SK-N-SH (cell line): ENCODE data around the gene FAM107B. TPM values are rescaled to one million over a fixed set of nuclear protein-coding genes. Genes with fewer than 3 reads are reported as not detected.

ENCODE experiments used
- CTCF ChIA-PET: fragments of 300-600, 350-600 bp; formaldehyde crosslinking; extraction: SDS; loops from one replicate; lab custom pipeline; 2021; lab: Yijun Ruan, JAX
- POLR2A ChIA-PET: fragments of 350-600 bp; sonication (Branson Sonifier 250); formaldehyde crosslinking; extraction: SDS; loops from one replicate; lab custom pipeline; 2020; ENCODE audit warnings: antibody characterized with exemption, inconsistent platforms; lab: Yijun Ruan, JAX
- DNase-seq: peaks from one replicate; pipeline ENCODE4 v3.0.0; 2012
- H2AFZ ChIP-seq: fragments of 200-600 bp; sonication (generic); 2 replicates; pipeline ENCODE4 v1.8.1; 2016; ENCODE audit warnings: antibody characterized with exemption, mild to moderate bottlenecking, low read depth
- H3F3A ChIP-seq: fragments of 200-600 bp; sonication (generic); replicated peaks from 2 replicates; pipeline ENCODE3; 2016; ENCODE audit warnings: antibody characterized with exemption, mild to moderate bottlenecking; ENCODE audit not compliant: insufficient read depth
- H3K27ac ChIP-seq, 2 experiments: fragments of 200-500 bp in 1 of 2; fragments of 200-600 bp in 1 of 2; sonication (Bioruptor generic) in 1 of 2; sonication (generic), shearing (Covaris generic) in 1 of 2; 2 replicates each; pipeline versions ENCODE4 v1.5.1 to v1.6.1; 2014 to 2016; ENCODE audit warnings: low read depth in 2 of 2, inconsistent platforms in 1 of 2, low read length in 1 of 2, mild to moderate bottlenecking in 1 of 2, mixed read lengths in 1 of 2
- H3K27me3 ChIP-seq: fragments of 200-600 bp; sonication (generic), shearing (Covaris generic); 2 replicates; pipeline ENCODE4 v1.6.1; 2016; ENCODE audit warnings: mixed run types; ENCODE audit not compliant: insufficient read depth
- H3K36me3 ChIP-seq, 2 experiments: fragments of 200-500 bp in 1 of 2; fragments of 200-600 bp in 1 of 2; sonication (Bioruptor generic) in 1 of 2; sonication (generic) in 1 of 2; replicated peaks in 1 of 2; 2 replicates each; pipeline versions ENCODE3 to v1.5.1; 2014 to 2016; ENCODE audit warnings: low read length in 1 of 2, mild to moderate bottlenecking in 1 of 2; ENCODE audit not compliant: insufficient read depth in 2 of 2, control insufficient read depth in 1 of 2
- H3K4me1 ChIP-seq, 2 experiments: fragments of 200-500 bp in 1 of 2; fragments of 200-600 bp in 1 of 2; sonication (Bioruptor generic) in 1 of 2; sonication (generic), shearing (Covaris generic) in 1 of 2; 2 replicates each; pipeline versions ENCODE4 v1.5.1 to v1.6.1; 2014 to 2016; ENCODE audit warnings: low read depth in 1 of 2, low read length in 1 of 2, mixed run types in 1 of 2; ENCODE audit not compliant: insufficient read depth in 2 of 2, control insufficient read depth in 1 of 2
- H3K4me2 ChIP-seq: fragments of 200-600 bp; sonication (generic), shearing (Covaris generic); 2 replicates; pipeline ENCODE4 v1.6.1; 2017; ENCODE audit warnings: mixed run types
- H3K4me3 ChIP-seq, 2 experiments: fragments of 200-500 bp in 1 of 2; fragments of 200-600 bp in 1 of 2; sonication (Bioruptor generic) in 1 of 2; sonication (generic), shearing (Covaris generic) in 1 of 2; 2 replicates each; pipeline versions ENCODE4 v1.5.1 to v1.8.1; 2014 to 2016; ENCODE audit warnings: low read depth in 2 of 2, inconsistent platforms in 1 of 2, low read length in 1 of 2, mild to moderate bottlenecking in 1 of 2, mixed read lengths in 1 of 2, moderate library complexity in 1 of 2
- H3K79me2 ChIP-seq: fragments of 200-600 bp; sonication (generic); 2 replicates; pipeline ENCODE4 v1.8.1; 2017; ENCODE audit warnings: mild to moderate bottlenecking; ENCODE audit not compliant: insufficient read depth
- H3K9ac ChIP-seq: fragments of 200-600 bp; sonication (generic); 2 replicates; pipeline ENCODE4 v1.6.1; 2017; ENCODE audit warnings: mixed run types
- H3K9me2 ChIP-seq: fragments of 200-600 bp; sonication (generic); 2 replicates; pipeline ENCODE4 v1.6.1; 2017; ENCODE audit warnings: mixed run types
- H3K9me3 ChIP-seq: fragments of 200-600 bp; sonication (generic); 2 replicates; pipeline ENCODE4 v1.6.1; 2017; ENCODE audit warnings: mixed run types, mild to moderate bottlenecking, moderate library complexity
- H4K20me1 ChIP-seq: fragments of 200-600 bp; sonication (generic); 2 replicates; pipeline ENCODE4 v1.6.1; 2017; ENCODE audit warnings: mild to moderate bottlenecking, mixed run types; ENCODE audit not compliant: insufficient read depth
- CHD2 ChIP-seq: fragments of 150-350 bp; IDR thresholded peaks from 2 replicates; pipeline ENCODE4 v1.6.1; 2018; ENCODE audit warnings: low read length; ENCODE audit not compliant: partially characterized antibody
- ELF1 ChIP-seq: IDR thresholded peaks from 2 replicates; pipeline ENCODE4 v1.4.0; 2012
- EZH2phosphoT487 ChIP-seq: fragments of 200-600 bp; sonication (generic); IDR thresholded peaks from 2 replicates; pipeline ENCODE4 v1.6.1; 2017; ENCODE audit warnings: low read depth, mixed run types, mild to moderate bottlenecking, antibody characterized with exemption, moderate library complexity, borderline replicate concordance
- FOSL2 ChIP-seq: IDR thresholded peaks from 2 replicates; pipeline ENCODE4 v1.4.0; 2012; ENCODE audit warnings: low read depth, mild to moderate bottlenecking, moderate library complexity, borderline replicate concordance
- FOXM1 ChIP-seq: IDR thresholded peaks from 2 replicates; pipeline ENCODE4 v1.4.0; 2012; ENCODE audit warnings: low read depth, mild to moderate bottlenecking
- GATA2 ChIP-seq: sonication (generic); formaldehyde crosslinking; IDR thresholded peaks from 2 replicates; pipeline ENCODE4 v1.5.0; 2020; ENCODE audit warnings: mild to moderate bottlenecking, missing genetic modification reagents
- JUND ChIP-seq: IDR thresholded peaks from 2 replicates; pipeline ENCODE4 v1.4.0; 2012
- MEF2A ChIP-seq: IDR thresholded peaks from 2 replicates; pipeline ENCODE4 v1.4.0; 2012; ENCODE audit warnings: low read depth, borderline replicate concordance
- NFIC ChIP-seq: IDR thresholded peaks from 2 replicates; pipeline ENCODE4 v1.4.0; 2012; ENCODE audit warnings: borderline replicate concordance
- NRF1 ChIP-seq: IDR thresholded peaks from 2 replicates; pipeline ENCODE4 v1.6.1; 2012; ENCODE audit warnings: low read depth, mild to moderate bottlenecking, low read length
- SMC3 ChIP-seq: IDR thresholded peaks from 2 replicates; pipeline ENCODE4 v1.6.1; 2012; ENCODE audit warnings: low read depth, low read length, improper control_type of control experiment
- TAF1 ChIP-seq: IDR thresholded peaks from 2 replicates; pipeline ENCODE4 v1.6.1; 2012; ENCODE audit warnings: low read depth, mild to moderate bottlenecking, low read length, moderate library complexity, borderline replicate concordance
- TCF12 ChIP-seq: IDR thresholded peaks from 2 replicates; pipeline ENCODE4 v1.4.0; 2012
- USF1 ChIP-seq: IDR thresholded peaks from 2 replicates; pipeline ENCODE4 v1.4.0; 2012; ENCODE audit warnings: low read depth, borderline replicate concordance
- USF2 ChIP-seq: fragments of 150-350 bp; IDR thresholded peaks from 2 replicates; pipeline ENCODE4 v1.6.1; 2017; ENCODE audit warnings: antibody characterized with exemption, low read length, low read depth, borderline replicate concordance
- WGBS: methylation state at CpG from one replicate; pipeline ENCODE4 v1.1.6; 2017; ENCODE audit warnings: low lambda C conversion rate; 5-methylcytosine and 5-hydroxymethylcytosine counted together
- polyA plus RNA-seq, 3 experiments: library from polyadenylated mRNA; depleted of rRNA; stranded (reverse); fragments of >200 nt; gene quantifications; 2 replicates each; pipeline ENCODE4 v1.2.3, GENCODE V29; 2012
- TF ChIP-seq, protein P1 (sequence below): IDR thresholded peaks from 2 replicates; pipeline ENCODE4 v1.4.0; 2012; ENCODE audit warnings: low read depth
- TF ChIP-seq, protein P2 (sequence below): IDR thresholded peaks from 2 replicates; pipeline ENCODE4 v1.4.0; 2012; ENCODE audit warnings: low read depth, borderline replicate concordance
- TF ChIP-seq, protein P3 (sequence below): IDR thresholded peaks from 2 replicates; pipeline ENCODE4 v1.6.1; 2012; ENCODE audit warnings: mild to moderate bottlenecking, low read depth, low read length, moderate library complexity

The FAM107B gene
- polyA plus RNA-seq, 1 of the 3 experiments (the other 2 are of a cell fraction) = 1.0 TPM

DNA sequence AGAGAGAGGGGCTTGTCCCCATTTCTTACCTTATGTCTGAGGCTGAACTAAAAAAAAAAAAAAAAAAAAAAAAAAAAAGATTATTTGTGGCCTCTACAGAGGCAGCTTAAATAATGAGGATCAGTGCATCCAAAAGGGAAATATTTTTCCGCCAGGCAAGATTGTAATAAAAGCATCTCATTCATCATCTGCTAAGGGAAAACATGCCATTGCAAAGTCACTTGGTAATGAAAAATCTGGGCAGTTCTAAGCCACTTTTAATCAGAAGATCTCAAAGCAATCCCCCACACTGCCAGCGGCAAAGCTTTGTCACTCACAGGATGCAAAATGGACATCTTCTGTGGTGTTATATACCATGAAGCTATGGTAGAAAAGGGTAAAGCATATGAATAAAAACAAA lies 3.8 kb downstream of the FAM107B start:
- Histone ChIP-seq H3K4me2 (no peak overlapping the region), H3K9ac (no peak overlapping the region), H3K4me3 (no peak overlapping the region), H2AFZ (no peak overlapping the region), H4K20me1 (no peaks in the 10 kb centered on the region), H3K27me3 (no peaks in the 10 kb centered on the region), H3K79me2 (no peaks in the 10 kb centered on the region), H3K27ac (no peak overlapping the region), H3K9me3 (no peaks in the 10 kb centered on the region), H3K4me1 (no peaks in the 10 kb centered on the region), H3K9me2 (no peaks in the 10 kb centered on the region), H3K36me3 (no peaks in the 10 kb centered on the region), H3F3A (no peaks in the 10 kb centered on the region)
- no peak for TF ChIP-seq JUND
- no peak for TF ChIP-seq NRF1
- TF ChIP-seq, protein P1, sequence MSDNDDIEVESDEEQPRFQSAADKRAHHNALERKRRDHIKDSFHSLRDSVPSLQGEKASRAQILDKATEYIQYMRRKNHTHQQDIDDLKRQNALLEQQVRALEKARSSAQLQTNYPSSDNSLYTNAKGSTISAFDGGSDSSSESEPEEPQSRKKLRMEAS = no peak
- TF ChIP-seq ELF1 = no peak
- TF ChIP-seq GATA2 (CRISPR knock-in tag) = no peak
- no peak for TF ChIP-seq USF2
- TF ChIP-seq, protein P2, sequence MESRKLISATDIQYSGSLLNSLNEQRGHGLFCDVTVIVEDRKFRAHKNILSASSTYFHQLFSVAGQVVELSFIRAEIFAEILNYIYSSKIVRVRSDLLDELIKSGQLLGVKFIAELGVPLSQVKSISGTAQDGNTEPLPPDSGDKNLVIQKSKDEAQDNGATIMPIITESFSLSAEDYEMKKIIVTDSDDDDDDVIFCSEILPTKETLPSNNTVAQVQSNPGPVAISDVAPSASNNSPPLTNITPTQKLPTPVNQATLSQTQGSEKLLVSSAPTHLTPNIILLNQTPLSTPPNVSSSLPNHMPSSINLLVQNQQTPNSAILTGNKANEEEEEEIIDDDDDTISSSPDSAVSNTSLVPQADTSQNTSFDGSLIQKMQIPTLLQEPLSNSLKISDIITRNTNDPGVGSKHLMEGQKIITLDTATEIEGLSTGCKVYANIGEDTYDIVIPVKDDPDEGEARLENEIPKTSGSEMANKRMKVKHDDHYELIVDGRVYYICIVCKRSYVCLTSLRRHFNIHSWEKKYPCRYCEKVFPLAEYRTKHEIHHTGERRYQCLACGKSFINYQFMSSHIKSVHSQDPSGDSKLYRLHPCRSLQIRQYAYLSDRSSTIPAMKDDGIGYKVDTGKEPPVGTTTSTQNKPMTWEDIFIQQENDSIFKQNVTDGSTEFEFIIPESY = no peak
- no peak for TF ChIP-seq FOSL2
- TF ChIP-seq MEF2A = no peak
- no peak for TF ChIP-seq CHD2
- TF ChIP-seq NFIC = no peak
- TF ChIP-seq, protein P3, sequence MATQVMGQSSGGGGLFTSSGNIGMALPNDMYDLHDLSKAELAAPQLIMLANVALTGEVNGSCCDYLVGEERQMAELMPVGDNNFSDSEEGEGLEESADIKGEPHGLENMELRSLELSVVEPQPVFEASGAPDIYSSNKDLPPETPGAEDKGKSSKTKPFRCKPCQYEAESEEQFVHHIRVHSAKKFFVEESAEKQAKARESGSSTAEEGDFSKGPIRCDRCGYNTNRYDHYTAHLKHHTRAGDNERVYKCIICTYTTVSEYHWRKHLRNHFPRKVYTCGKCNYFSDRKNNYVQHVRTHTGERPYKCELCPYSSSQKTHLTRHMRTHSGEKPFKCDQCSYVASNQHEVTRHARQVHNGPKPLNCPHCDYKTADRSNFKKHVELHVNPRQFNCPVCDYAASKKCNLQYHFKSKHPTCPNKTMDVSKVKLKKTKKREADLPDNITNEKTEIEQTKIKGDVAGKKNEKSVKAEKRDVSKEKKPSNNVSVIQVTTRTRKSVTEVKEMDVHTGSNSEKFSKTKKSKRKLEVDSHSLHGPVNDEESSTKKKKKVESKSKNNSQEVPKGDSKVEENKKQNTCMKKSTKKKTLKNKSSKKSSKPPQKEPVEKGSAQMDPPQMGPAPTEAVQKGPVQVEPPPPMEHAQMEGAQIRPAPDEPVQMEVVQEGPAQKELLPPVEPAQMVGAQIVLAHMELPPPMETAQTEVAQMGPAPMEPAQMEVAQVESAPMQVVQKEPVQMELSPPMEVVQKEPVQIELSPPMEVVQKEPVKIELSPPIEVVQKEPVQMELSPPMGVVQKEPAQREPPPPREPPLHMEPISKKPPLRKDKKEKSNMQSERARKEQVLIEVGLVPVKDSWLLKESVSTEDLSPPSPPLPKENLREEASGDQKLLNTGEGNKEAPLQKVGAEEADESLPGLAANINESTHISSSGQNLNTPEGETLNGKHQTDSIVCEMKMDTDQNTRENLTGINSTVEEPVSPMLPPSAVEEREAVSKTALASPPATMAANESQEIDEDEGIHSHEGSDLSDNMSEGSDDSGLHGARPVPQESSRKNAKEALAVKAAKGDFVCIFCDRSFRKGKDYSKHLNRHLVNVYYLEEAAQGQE = no peak
- no peak for TF ChIP-seq SMC3
- TF ChIP-seq FOXM1 = no peak
- TF ChIP-seq TCF12 = no peak
- TF ChIP-seq USF1 = no peak
- TF ChIP-seq TAF1 = no peak
- no peak for TF ChIP-seq EZH2phosphoT487
- WGBS = 84% methylated on average over 2 of the region's 2 CpGs
- ChIA-PET POLR2A (no interaction called here), CTCF (no interaction called here)
- no peak for DNase-seq
